Activated CD8-positive, alpha-beta memory T cell treated with anti-CD3 and anti-CD28 coated beads for 24 hours (primary cell): Measurements from ENCODE around the gene TBC1D4.
"Not testable (repeated sequence)": the region's sequence is repeated elsewhere in the genome, so short reads cannot be mapped to it uniquely, and the experiment has no call there.

Experiments
- DNase-seq: peaks from one replicate; pipeline ENCODE4 v3.0.0-alpha.2; 2020

TBC1D4 gene

GRCh38 chr13:75312884-75313520 is 169.0 kb downstream of the TBC1D4 start:
- no peak for DNase-seq

- no peak for DNase-seq
Observed at GRCh38 chr13:75309981-75310580, 171.9 kb downstream of the TBC1D4 start.

- DNase-seq: no peak
Observed at GRCh38 chr13:75308222-75308621, 173.7 kb downstream of the TBC1D4 start.

- no peak for DNase-seq
Observed at GRCh38 chr13:75307370-75307949, 174.5 kb downstream of the TBC1D4 start.

- DNase-seq: not testable (repeated sequence)
Observed at GRCh38 chr13:75306967-75307366, 175.0 kb downstream of the TBC1D4 start.

GRCh38 chr13:75305059-75305458 is 176.9 kb downstream of the TBC1D4 start:
- DNase-seq: no peak

- no peak for DNase-seq
Observed at GRCh38 chr13:75303263-75303662, 178.7 kb downstream of the TBC1D4 start.

GRCh38 chr13:75302071-75302698 is 179.8 kb downstream of the TBC1D4 start:
- DNase-seq: no peak

- no peak for DNase-seq
Observed at GRCh38 chr13:75299913-75300862, 181.8 kb downstream of the TBC1D4 start.

GRCh38 chr13:75299246-75299645 is 182.7 kb downstream of the TBC1D4 start:
- DNase-seq: no peak

GRCh38 chr13:75296641-75297040 is 185.3 kb downstream of the TBC1D4 start:
- no peak for DNase-seq

- no peak for DNase-seq
Observed at GRCh38 chr13:75295201-75295600, 186.8 kb downstream of the TBC1D4 start.

- no peak for DNase-seq
Observed at GRCh38 chr13:75294110-75294509, 187.9 kb downstream of the TBC1D4 start.

GRCh38 chr13:75285310-75285709 is 196.7 kb downstream of the TBC1D4 start:
- DNase-seq: no peak

GRCh38 chr13:75279834-75280369 is 202.1 kb downstream of the TBC1D4 start:
- no peak for DNase-seq

GRCh38 chr13:75273695-75274094 is 208.3 kb downstream of the TBC1D4 start:
- not testable (repeated sequence) for DNase-seq

GRCh38 chr13:75271846-75272245 is 210.1 kb downstream of the TBC1D4 start:
- no peak for DNase-seq

GRCh38 chr13:75268481-75268880 is 213.5 kb downstream of the TBC1D4 start:
- DNase-seq: not testable (repeated sequence)

- no peak for DNase-seq
Observed at GRCh38 chr13:75264611-75265010, 217.4 kb downstream of the TBC1D4 start.

- no peak for DNase-seq
Observed at GRCh38 chr13:75263741-75264407, 218.1 kb downstream of the TBC1D4 start.

- no peak for DNase-seq
Observed at GRCh38 chr13:75258159-75258782, 223.7 kb downstream of the TBC1D4 start.
